ENCODE data around the gene HBG1.

Gene HBG1

DNA sequence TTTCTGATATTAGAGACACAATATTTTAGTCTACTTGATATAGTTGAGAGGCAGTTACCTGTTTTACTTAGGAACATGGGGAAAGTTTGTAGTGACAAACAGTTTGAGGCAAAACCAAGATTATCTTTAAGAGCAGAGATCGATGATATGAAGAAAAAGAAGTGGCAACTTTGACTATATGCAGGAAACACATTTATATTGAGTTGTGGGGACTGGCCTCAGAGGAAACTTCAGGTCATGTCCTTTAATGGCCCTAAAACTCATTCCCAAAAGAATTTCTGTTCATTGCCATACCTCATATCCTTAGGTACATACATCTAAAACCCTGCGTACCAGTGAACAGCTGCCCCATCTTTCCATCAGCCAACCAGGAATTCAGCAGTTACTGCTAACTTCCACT is 4.5 kb downstream of the HBG1 start:
- DNase-seq, result no peak

DNA sequence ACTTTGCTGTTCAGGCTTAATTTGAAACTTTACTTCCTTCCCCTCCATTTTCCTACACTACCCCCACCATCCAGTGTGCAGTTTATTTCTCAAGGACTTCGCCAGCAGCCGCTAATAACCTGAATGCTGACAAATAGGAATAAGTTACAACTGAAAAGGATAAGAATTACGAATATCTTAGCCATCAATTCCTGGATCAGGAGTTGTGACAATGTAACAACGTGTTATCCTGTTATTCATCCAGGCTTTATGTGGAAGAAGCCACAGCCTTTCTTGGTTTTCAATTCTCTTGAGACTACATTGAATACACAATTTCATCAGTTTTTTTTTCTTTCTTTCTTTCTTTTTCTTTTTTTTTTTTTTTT is 5.9 kb downstream of the HBG1 start:
- no peak for DNase-seq

DNA sequence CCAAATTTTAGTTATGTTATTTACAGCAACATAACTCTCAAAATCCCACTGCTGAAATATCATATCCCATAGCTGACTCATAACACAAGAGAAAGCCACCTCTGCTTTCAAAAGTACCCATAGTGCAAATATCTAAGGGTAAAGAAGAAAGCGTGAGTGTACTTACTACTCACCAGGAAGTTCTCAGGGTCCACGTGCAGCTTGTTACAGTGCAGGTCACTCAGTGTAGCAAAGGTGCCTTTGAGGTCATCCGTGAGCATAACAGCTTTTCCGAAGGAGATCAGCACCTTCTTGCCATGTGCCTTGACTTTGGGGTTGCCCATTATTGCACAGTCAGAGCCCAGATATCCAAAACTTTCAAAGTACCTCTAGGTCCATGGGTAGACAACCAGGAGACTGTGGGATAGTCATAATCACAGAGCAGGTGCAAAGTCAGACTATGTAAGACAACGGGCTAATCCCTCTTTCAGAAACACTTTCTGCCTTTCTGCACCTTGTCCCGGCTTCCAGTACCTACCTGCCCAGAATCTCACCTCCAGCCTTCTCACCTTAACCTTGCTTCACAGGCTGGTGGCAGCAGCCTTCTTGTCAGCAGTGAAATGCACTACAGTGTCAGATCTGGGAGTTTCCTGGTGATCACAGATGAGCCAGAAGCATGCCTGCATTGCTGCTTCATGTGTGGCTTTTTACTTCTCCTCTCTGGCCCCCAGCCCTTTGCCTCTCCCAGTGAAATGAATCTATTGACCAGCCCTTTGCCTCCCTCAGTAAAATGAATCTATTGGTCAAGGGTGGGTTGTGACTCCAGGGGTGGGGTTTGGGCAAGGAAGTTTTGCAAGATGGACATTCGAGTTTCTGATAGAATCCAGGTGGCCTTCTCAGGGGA is 6.5 kb downstream of the HBG1 start:
- DNase-seq, result no peak

DNA sequence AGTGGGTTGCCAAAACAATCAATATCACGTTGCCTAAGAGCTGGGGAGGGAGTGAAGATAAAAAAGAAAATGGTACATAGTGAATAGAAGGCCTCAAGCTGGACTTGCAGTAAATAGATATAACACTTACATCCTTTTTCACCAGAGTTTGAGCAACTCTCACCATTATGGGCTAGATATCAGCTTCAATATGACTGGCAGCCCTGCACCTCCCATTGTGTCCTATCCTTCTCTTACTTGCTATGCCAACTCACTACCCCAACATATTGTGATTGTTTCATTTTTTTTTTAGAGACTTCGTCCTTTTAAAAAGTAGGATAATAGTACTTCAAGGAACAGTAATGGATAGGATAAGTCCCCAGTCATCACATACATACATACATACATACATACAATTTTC is 7.4 kb downstream of the HBG1 start:
- no peak for DNase-seq

DNA sequence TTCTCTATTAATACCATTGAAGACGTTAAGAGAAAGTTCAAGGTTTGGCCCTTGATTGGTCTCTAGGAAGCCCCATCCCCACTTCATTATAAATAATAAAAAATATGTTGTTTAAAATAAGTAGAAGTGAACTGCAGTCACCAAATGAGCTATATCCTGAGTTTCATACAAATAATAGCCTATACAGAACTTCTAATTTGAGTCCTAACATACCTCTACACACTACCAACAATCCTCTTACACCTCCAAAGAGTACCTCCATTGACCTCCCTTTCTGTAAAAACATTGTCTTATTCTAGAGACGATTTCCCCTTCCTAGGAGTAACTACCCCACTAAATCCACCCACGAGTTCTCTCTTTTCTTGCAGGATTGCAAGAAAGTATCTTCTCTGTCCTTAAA is 8.2 kb downstream of the HBG1 start:
- DNase-seq, result no peak

DNA sequence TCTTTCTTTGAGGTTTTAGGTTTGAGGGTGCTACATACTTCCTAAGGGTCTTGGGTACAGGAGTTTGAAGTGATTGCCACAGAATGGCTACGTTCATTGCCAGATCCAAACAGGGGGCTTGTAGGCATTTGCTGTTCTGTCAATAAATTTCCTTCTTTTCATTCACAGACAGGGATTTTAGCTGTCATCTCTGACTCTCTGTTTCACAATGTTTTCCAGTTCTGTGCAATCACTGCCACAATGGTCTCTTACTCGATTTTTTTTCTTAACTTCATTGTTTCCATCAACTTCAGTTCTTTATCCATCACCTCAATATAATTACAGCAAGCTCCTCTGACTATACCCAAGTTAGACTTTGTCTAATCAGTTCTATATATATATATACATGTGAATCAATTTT is 9.2 kb downstream of the HBG1 start:
- no peak for DNase-seq

DNA sequence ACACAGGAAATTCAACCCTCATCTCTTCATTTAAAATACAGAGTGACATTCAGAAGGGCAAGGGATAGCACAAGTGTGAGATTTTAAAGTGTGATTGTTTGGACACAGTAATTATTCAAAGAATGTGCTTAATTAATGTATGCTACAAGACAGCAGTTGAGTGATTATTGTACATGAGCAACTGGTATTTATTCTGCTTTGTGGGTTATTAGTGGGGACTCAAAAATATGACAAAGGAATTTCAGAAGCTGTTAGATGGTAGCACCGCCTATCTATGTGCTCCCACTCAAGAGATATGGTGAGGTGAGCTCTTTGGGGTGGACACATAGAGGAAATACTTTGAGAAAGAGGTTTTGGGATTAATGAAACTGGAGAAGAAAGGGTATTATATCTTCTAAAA is 9.6 kb downstream of the HBG1 start:
- no peak for DNase-seq

DNA sequence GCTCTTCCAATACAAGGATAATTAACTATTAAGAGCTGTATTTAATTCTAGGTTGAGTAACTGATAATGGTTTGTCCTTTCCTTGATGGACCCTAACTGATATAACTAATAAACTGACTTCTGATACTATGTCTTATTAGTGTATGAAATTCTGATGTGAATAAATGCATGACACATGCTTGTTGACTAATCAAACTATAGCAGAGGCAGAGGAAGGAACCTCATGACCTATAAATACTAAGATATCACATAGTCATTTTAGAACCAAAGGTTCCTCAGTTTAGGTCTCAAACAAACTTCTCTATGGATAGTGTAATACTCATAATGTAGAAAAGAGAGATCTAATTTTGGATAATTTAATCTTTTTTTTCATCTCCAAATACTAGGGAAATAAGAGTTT is 10.6 kb downstream of the HBG1 start:
- DNase-seq, result no peak

DNA sequence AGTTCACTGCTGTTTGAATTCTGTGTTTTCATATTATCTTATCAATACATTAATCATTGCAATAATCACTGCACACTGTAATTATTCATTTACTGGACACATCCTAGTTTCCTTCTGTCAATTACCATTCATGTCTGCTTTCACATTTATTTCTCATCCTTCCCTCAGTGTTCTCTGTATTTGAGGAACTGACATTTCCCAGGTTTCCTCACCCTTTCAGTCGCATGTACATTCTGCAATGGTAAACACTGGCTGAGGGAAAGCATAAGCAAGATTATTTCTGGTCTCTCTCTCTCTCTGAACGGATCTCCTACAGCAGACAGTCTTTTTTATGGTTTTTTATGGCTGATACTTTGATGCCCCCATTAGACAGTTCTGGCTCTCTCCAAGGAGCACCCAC is 11.2 kb downstream of the HBG1 start:
- no peak for DNase-seq

DNA sequence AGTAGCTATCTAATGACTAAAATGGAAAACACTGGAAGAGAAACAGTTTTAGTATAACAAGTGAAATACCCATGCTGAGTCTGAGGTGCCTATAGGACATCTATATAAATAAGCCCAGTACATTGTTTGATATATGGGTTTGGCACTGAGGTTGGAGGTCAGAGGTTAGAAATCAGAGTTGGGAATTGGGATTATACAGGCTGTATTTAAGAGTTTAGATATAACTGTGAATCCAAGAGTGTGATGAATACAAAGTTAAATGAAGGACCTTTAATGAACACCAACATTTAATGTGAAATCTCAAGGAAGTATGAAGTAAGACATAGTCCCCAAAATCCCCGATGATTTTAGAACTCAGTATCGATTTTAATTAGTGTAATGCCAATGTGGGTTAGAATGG is 12.2 kb downstream of the HBG1 start:
- no peak for DNase-seq

DNA sequence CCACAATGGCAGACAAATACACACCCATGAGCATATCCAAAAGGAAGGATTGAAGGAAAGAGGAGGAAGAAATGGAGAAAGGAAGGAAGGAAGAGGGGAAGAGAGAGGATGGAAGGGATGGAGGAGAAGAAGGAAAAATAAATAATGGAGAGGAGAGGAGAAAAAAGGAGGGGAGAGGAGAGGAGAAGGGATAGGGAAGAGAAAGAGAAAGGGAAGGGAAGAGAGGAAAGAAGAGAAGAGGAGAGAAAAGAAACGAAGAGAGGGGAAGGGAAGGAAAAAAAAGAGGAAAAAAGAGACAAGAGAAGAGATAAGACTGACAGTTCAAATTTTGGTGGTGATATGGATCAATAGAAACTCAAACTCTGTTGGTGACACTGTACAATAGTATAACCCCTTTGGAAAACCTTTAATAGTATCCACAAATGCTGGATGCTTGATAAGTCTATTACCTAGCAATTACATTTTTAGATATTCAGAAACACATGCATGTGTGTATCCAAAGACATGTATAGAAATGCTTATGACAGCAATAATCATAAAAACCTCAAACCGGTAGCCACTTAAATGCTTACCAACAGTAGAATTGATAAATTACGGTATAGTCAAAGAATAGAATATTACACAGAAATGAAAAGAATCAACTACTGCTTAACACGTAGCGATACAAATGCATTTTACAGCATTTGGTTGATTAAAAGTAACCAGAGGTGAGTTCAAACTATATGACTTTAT is 14.1 kb downstream of the HBG1 start:
- no peak for DNase-seq

DNA sequence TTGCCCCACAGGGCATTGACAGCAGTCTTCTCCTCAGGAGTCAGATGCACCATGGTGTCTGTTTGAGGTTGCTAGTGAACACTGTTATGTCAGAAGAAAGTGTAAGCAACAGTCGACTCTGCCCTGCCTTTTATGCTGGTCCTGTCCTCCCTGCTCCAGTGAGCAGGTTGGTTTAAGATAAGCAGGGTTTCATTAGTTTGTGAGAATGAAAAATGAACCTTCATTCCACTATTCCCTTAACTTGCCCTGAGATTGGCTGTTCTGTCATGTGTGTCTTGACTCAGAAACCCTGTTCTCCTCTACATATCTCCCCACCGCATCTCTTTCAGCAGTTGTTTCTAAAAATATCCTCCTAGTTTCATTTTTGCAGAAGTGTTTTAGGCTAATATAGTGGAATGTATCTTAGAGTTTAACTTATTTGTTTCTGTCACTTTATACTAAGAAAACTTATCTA is 15.2 kb downstream of the HBG1 start, which contains the start of gene HBD:
HBD (minus strand) TSS at position 103 of the 454 bp plus-strand sequence; CDS start at position 53, 50 bp downstream.
- no peak for DNase-seq

DNA sequence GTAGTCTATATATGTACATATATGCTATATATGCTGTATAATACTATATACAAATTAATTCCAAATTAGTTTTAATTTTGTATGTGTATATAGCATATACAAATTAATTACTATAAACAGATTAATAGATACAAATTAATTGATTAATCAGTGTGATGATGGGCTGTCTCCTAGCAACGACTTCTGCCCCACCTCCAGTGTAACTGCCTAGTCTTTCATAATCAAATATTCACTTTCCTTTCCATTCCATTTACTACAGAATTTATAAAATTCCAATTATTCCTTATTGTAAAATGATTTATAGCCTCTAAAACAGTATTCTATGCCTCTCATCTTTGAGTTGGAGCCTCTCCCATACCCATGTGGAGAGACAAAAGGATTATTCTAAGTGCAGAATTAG is 16.4 kb downstream of the HBG1 start:
- DNase-seq, result no peak

DNA sequence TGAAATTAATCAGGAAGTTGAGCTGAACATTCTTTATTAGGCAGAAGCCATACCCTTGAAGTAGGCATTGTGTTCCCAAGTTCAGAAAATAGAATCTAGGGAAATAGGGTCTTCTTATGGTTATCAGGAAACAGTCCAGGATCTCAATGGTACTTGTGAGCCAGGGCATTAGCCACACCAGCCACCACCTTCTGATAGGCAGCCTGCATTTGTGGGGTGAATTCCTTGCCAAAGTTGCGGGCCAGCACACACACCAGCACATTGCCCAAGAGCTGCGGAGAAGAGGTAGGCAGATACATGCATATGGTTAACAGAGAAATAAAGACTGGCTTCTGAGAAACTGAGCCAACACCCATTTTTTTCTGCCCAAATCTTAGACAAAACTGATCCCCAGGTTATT is 16.8 kb downstream of the HBG1 start:
- no peak for DNase-seq

DNA sequence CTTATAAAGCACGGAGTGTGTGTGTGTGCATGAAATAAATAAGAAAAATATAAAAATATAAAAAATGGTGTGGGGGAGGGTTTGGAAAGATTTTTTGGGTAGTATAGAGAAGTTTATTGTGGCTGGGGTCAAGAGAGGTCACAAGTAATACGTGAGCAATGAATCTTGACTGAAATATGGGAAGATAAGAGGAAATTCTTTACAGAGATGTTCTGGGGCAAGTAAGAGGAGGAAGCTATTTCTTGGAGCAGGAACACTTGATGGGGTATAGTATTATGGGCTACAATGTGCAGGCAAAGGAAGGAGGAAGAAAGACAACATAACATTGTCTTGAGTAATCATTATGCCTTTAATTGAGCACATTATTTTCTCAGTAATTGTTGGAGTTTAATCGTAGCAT is 17.5 kb downstream of the HBG1 start:
- no peak for DNase-seq

DNA sequence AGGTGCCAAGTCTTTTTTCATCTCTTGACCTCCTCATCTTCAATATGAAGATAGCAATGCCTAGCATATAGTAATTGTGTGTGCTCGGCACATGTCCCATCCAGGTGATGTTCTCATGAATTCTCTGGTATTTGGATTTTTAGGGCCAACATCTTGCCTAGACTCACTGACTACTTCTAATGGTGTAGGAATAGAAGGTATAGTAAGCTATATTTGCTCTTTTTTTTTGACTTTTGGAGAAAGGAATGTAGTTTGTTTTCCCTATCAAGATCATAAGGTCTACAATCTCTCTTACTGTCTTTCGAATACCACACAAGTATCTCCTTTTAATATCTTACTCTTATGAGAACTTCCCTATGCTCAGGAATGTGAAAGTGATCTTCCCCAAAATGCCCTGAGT is 18.5 kb downstream of the HBG1 start:
- no peak for DNase-seq

DNA sequence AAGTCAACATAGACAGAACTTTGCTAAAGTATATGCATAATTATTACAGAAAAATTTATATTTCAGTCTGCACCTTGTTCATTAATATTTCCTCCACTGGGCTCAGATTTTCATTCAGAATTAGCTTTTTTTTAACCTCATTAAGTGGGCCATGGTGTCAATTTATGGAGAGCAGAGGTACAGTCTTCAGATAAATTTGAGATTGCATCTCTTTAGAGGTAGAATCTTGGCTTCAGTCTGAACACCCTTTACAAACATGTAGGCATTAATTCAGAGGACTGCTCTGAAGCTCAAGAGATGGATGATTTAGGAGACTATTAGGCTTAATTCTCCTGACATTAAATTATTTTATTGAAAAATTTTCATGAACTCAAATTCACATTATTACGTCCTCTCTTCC is 19.4 kb downstream of the HBG1 start:
- DNase-seq, result no peak

DNA sequence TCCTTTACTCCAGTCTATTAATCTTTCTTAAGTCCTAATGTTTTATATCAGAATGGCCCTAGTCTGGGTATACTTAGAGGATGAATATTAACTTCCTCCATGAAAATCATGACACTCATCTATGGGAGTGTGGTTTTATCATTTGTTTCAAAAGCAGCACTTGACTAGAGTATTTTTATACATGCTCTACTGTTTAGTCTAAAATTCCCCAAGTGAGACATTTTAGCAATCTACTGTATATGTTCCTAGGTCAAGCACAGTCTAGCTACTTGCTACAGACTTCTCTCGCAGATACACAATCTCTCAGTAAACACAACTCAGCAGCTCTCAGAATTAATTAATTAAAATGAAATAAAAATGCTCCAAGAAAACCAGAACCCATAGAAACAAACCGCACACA is 19.9 kb downstream of the HBG1 start:
- no peak for DNase-seq

DNA sequence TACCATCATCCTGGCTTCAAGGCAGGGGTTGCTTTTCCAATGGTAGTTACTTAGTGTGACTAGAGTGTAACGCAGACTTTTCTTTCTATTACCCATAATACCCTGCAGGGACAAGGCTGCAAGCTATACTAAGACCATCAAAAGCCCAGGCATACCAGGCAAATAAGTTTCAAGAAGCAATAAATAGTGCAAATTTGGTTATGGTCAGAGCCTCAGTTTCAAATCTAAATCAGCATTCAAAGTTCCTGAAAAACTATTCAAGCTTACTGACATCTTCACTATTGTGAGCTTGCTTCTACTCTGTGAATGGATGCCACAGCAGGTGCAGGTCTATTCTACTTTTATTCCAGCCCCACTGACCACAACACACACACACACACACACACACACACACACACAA is 20.3 kb downstream of the HBG1 start:
- DNase-seq, result no peak

DNA sequence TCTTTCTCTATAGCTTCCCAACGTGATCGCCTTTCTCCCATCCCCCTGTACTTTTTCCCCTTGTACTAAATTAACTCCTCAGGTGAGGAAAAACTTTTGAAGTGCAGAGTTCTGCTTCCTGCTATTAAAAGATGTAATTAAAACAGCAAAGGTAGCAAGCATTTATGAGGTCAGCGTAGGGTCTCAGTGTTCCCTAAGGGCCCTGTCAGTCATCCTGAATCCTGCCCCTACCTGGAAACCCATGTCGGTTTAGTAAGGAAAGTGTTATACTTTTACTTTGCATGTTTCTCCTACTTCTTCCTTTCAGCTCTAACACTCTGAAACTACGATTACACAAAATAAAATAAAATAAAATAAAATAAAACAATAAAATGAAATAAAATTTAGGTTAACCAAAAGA is 21.5 kb downstream of the HBG1 start:
- no peak for DNase-seq

DNA sequence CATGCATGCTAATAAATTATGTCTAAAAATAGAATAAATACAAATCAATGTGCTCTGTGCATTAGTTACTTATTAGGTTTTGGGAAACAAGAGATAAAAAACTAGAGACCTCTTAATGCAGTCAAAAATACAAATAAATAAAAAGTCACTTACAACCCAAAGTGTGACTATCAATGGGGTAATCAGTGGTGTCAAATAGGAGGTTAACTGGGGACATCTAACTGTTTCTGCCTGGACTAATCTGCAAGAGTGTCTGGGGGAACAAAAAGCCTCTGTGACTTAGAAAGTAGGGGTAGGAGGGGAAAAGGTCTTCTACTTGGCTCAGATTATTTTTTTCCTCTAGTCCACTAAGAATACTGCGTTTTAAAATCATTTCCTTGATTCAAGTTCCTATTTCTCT is 22.0 kb downstream of the HBG1 start:
- no peak for DNase-seq

DNA sequence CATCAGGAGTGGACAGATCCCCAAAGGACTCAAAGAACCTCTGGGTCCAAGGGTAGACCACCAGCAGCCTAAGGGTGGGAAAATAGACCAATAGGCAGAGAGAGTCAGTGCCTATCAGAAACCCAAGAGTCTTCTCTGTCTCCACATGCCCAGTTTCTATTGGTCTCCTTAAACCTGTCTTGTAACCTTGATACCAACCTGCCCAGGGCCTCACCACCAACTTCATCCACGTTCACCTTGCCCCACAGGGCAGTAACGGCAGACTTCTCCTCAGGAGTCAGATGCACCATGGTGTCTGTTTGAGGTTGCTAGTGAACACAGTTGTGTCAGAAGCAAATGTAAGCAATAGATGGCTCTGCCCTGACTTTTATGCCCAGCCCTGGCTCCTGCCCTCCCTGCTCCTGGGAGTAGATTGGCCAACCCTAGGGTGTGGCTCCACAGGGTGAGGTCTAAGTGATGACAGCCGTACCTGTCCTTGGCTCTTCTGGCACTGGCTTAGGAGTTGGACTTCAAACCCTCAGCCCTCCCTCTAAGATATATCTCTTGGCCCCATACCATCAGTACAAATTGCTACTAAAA is 22.8 kb downstream of the HBG1 start, which contains the start of gene HBB:
HBB (minus strand) TSS at position 340 of the 579 bp plus-strand sequence; CDS start at position 290, 50 bp downstream.
- DNase-seq, result no peak

DNA sequence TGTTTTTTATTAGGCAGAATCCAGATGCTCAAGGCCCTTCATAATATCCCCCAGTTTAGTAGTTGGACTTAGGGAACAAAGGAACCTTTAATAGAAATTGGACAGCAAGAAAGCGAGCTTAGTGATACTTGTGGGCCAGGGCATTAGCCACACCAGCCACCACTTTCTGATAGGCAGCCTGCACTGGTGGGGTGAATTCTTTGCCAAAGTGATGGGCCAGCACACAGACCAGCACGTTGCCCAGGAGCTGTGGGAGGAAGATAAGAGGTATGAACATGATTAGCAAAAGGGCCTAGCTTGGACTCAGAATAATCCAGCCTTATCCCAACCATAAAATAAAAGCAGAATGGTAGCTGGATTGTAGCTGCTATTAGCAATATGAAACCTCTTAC is 24.2 kb downstream of the HBG1 start:
- no peak for DNase-seq
